ENCODE results near the gene MARCHF3.

MARCHF3 gene

DNA sequence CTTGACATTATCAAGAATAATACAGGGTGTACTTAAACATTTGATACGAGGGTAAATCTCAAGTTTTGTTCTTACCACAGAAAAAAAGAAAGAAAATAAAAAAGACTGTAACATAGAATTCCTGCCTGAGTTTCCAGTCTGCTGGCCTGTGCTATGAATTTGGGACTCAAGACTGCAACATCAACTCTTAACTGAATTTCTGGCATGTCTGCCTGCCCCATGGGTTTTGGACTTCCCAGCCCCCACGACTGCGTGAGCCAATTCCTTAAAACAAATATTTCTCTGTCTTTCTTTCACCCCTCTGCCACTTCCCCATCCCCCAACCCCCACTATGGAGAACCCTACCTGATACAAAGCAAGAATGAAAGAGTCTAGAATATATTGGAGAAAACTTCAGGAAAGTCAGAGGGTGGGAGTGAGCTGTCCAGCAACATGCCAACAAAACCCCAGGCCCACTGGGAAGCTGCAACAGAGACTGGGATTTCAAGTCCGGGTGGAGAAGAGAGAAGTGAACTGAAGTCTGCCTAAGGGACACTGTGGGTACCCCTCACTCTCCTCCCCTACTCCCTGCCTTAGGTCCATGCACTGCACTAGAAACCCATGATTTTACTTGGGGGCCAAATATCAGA is 43.0 kb downstream of the MARCHF3 start:
- H3K27ac ChIP-seq: no peak overlapping the region
- TF ChIP-seq, protein P1, sequence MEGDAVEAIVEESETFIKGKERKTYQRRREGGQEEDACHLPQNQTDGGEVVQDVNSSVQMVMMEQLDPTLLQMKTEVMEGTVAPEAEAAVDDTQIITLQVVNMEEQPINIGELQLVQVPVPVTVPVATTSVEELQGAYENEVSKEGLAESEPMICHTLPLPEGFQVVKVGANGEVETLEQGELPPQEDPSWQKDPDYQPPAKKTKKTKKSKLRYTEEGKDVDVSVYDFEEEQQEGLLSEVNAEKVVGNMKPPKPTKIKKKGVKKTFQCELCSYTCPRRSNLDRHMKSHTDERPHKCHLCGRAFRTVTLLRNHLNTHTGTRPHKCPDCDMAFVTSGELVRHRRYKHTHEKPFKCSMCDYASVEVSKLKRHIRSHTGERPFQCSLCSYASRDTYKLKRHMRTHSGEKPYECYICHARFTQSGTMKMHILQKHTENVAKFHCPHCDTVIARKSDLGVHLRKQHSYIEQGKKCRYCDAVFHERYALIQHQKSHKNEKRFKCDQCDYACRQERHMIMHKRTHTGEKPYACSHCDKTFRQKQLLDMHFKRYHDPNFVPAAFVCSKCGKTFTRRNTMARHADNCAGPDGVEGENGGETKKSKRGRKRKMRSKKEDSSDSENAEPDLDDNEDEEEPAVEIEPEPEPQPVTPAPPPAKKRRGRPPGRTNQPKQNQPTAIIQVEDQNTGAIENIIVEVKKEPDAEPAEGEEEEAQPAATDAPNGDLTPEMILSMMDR (conservative IDR thresholded peaks at IDR 0.05): no peak
- TF ChIP-seq ZFX (IDR thresholded peaks at IDR 0.05): no peak

DNA sequence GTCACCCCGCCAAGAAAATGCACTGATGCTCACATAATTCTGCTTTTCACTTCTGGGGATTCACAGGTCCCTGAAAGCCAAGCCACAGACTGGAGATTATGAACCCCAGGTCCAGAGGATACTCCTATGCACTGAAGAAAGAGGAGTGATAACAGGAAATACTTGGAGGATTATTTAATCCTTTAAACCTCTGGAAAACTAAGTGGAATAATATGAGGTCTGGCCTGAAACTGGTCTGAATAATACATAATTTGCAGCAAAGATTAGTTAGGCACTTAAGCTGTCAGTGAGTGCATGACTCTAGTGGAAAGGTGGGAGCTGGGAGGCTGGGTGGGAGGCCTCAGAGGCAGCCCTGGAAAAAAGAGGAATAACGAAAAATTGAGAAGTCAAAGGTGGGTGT is 45.7 kb downstream of the MARCHF3 start:
- TF ChIP-seq, protein P1 (conservative IDR thresholded peaks at IDR 0.05): no peak
- no peak for TF ChIP-seq ZFX (IDR thresholded peaks at IDR 0.05)
- no peak overlapping the region for H3K27ac ChIP-seq

DNA sequence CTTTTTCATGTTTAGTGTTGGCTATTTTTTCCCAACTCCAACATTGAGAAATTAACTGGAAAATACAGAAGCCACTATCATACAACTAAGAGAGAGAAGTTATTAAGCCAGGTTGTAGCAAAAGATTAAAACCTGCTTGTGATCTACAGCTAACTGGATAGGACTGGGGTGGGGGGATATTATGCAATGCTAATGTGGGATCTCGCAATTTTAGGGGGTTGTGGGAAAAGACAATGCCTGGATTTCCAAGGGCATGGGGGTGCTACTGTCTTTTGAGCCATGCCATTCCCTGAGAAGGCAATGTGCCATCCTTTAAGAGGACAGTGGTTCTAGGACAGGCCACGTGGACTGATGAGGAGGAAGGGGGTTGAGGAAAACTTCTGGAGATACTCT is 46.5 kb downstream of the MARCHF3 start:
- TF ChIP-seq, protein P1 (conservative IDR thresholded peaks at IDR 0.05): no peak
- no peak overlapping the region for H3K27ac ChIP-seq

DNA sequence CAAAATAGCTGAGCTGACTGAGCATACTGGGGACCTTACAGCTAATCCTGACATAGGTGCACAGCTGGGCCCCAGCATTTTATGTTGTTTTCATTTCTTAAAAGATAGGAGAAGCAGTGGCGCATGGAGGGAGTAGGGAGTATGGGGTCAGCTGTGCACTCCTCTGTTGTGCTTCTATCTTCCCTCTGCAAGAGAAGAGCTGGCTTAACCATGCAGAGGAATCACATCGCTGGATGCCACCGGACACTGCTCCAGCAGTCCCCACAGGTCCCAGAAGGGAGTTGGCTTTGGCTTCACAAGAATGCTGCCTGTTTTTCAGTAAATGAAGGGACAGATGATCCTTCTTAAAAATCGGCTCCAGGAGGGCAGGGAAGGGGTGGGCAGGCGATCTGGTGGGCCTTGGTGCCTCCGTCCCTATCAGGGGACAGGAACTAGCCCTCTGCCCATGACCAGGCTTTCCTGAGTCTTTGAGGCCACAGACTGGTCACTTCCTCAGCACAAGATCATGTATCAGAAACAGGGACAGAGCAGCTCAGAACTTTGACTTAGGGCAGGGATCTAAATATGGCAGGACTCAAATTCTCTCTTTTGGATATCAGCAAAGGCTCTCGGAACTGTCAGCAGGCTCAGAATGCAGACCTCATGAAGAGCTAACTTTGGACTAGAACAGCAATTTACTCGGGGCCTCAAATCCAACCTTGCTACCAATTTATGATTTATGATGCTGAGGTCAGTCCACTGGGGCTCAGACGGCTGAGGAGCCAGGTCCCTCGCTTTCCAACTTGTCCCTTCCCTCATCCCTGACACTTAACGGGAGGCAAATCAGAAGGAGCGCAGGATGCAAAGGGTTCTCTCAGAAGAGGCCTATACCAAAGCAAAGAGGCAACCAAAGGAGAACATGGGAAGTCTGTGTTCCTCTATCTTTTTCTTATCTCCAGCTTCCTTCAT is 47.2 kb downstream of the MARCHF3 start:
- TF ChIP-seq, protein P1 (conservative IDR thresholded peaks at IDR 0.05): no peak
- TF ChIP-seq ZFX (IDR thresholded peaks at IDR 0.05): no peak
- no peak overlapping the region for H3K27ac ChIP-seq

DNA sequence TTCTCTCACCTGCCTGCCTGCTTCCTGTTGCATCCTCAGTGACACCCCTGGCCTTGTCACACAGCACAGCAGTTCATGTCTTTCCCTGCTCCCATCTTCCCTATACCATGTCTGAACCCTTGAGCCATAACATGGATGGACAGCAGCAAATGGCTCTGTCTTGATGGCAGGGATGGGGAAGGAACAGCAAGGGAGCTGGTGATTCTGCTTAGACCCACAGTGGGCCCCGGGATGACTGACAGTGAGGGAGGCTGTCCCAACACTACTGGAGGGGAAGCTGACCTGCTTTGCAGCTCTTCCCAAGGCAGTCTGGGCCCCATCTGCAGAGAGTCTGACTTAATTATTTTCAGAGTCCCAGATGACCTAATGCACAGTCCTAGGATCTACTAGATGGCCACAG is 48.2 kb downstream of the MARCHF3 start:
- no peak overlapping the region for H3K27ac ChIP-seq
- TF ChIP-seq ZFX (IDR thresholded peaks at IDR 0.05): no peak
- TF ChIP-seq, protein P1 (conservative IDR thresholded peaks at IDR 0.05): no peak

DNA sequence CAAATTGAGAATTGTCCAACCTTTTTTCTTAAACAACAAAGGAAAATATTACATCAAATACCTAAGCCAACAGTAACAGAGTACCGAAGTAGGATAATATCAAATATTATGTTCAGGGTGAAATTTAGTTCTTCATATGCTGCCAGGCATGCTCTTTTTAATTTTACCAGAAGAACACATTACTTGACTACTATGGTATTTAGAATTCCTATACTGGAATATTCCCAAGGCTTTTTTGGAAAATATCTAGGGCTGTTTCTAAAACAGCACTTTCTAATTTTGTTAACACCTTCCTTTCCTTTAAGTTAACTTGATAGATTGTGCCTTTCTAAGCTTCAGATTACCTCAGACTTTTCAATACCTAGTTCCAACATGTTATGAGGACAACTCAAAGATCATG is 48.7 kb downstream of the MARCHF3 start:
- H3K27ac ChIP-seq: no peak overlapping the region
- TF ChIP-seq ZFX (IDR thresholded peaks at IDR 0.05): no peak
- TF ChIP-seq, protein P1 (conservative IDR thresholded peaks at IDR 0.05): no peak

DNA sequence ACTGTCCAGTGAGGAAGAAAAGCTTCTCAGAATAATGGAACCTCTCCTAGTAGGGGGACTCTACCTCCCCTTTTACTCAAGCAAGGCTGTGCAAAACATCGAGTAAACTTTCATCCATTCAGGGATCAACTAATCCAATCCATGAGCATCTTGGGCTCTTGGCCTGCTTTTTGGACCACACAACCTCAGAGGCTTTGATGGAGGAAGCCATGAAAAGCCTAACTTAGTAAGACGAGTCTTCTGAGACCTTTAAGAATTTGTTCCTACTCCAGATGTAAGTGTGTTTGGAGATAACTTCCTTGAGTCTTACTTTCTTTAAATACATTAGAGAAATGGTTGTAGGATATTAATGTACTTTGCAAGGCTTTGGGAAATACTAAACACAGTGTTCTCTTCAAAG is 49.1 kb downstream of the MARCHF3 start:
- no peak overlapping the region for H3K27ac ChIP-seq
- TF ChIP-seq, protein P1 (conservative IDR thresholded peaks at IDR 0.05): no peak
- TF ChIP-seq ZFX (IDR thresholded peaks at IDR 0.05): no peak

All from C4-2B (cell line).